Right forelimb (tissue), 1 donor: ENCODE results near the gene C4B.
A peak's percentile ranks its signal among the peaks of the same experiment; 100 is the strongest.
"Not testable (repeated sequence)": the region's sequence is repeated elsewhere in the genome, so short reads cannot be mapped to it uniquely, and the experiment has no call there.

Experiments
- DNase-seq: peaks from one replicate; pipeline ENCODE4 v3.0.0-alpha.2; 2018

The C4B gene

DNA sequence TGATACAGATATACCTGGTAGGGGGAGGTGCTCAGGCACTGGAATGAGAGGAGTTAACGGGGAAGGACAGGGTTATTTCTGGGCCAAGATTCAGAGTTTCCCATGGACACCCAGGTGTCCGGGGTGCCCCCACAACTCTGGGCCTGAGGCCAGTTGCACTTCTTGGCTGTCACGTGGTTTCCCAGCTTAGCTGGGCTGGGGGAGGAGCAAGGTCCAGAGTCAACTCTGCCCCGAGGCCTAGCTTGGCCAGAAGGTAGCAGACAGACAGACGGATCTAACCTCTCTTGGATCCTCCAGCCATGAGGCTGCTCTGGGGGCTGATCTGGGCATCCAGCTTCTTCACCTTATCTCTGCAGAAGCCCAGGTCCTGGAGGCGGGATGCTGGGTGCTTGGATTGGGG lies at the start of gene C4B:
TSS of gene C4B (plus strand) at position 249 of the 400 bp plus-strand sequence. CDS start at position 300, 51 bp downstream.
- DNase-seq: not testable (repeated sequence)

GRCh38 chr6:31965700-31966099 lies 48.9 kb upstream of the C4B start:
- DNase-seq: no peak

DNA sequence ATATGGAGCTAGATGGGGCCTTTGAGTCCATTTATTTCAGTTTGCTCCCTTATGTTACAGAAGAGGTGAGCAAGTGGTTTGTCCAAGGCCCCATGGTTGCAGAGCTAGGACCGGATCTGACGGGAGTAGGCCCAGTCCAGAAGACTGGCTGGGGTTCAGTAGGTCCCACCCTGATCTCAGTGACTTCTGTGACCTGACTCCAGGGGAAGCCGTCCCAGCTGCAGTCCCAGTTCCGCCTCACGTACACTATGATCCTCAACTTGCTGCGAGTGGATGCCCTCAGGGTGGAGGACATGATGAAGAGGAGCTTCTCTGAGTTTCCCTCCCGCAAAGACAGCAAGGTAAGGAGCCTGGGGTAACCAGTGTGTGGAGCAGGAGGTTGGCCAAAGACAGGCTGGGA lies 48.1 kb upstream of the C4B start:
- DNase-seq: no peak

GRCh38 chr6:31966997-31967925 lies 47.3 kb upstream of the C4B start:
- no peak for DNase-seq

GRCh38 chr6:31967926-31968320 lies 46.7 kb upstream of the C4B start:
- no peak for DNase-seq

DNA sequence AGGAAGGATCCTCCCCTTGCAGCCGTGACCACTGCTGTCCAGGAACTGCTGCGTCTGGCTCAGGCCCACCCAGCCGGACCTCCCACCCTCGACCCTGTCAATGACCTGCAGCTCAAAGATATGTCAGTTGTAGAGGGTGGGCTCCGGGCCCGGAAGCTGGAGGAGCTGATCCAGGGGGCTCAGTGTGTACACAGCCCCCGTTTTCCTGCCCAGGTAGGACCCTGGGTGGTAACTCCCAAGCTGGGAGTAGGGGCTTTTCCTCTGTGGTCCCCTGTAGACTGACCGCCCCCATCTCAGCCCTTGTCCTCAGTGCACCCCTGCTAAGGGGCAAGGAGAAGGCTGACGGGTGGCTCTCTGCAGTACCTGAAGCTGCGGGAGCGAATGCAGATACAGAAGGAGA lies 46.3 kb upstream of the C4B start:
- no peak for DNase-seq

DNA sequence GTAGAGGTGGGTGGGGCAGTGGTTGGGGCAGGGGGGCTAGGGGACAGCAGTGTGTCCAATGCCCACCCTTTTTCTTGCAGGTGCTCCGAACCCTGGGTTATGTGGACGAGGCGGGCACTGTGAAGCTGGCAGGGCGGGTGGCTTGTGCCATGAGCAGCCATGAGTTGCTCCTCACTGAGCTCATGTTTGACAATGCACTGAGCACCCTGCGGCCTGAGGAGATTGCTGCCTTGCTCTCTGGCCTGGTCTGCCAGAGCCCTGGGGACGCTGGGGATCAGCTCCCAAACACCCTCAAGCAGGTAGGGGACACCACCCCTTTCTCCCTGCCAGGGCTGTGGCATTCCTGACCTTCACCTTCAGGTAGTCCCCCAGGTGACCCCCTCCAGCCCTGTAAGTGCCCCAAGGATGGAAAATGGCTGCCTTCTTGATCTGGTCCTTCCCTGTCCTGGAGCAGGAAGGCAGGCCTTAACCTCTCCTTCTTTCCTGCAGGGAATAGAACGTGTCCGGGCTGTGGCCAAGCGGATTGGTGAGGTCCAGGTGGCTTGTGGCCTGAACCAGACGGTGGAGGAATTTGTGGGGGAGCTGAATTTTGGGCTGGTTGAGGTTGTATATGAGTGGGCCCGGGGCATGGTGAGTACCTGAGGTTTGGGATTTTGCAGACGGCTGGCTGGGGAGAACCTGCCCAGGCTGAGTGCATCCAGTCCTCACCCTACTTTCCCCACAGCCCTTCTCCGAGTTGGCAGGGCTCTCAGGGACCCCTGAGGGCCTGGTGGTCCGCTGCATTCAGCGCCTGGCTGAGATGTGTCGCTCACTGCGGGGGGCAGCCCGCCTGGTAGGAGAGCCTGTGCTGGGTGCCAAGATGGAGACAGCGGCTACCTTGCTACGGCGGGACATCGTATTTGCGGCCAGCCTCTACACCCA lies 45.5 kb upstream of the C4B start:
- no peak for DNase-seq

- DNase-seq: no peak
These were observed 44.6 kb upstream of the C4B start for GRCh38 chr6:31969712-31970603.

GRCh38 chr6:31970604-31971271 lies 43.9 kb upstream of the C4B start:
- no peak for DNase-seq

DNA sequence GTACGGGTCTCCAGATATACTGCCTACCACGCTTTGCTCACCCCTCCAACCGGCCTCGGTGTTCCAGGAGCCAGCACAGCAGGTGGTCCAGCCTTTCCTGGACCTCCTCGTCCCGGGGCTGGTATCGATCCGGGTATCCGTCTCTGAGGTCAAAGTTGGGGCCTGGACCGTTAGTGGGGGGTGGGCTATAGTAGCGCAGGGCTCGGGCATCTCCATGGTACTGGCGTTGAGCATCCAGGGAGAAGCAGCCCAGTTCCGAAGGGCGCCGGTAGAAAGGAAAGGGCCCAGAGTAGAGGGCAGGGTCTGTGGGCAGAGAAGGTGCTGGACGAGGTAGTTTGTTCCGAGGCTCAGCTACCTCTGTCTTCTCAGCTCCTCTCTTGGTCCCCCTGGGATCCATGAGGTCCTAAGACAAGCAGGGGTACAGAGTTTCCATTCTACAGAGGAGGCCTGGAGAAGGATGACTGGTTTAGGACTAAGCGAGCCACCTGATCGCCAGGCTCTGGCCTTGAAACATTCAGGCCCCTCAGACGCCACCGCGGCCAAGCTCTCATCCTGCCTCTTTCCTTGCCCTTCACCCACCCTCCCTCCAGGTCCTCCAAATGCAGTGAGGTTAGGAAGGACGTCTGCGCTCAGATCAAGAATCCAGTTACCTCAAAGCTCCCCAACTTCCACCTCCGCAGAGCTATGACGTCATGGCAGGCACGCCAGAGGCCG lies 43.2 kb upstream of the C4B start:
- DNase-seq: no peak

DNA sequence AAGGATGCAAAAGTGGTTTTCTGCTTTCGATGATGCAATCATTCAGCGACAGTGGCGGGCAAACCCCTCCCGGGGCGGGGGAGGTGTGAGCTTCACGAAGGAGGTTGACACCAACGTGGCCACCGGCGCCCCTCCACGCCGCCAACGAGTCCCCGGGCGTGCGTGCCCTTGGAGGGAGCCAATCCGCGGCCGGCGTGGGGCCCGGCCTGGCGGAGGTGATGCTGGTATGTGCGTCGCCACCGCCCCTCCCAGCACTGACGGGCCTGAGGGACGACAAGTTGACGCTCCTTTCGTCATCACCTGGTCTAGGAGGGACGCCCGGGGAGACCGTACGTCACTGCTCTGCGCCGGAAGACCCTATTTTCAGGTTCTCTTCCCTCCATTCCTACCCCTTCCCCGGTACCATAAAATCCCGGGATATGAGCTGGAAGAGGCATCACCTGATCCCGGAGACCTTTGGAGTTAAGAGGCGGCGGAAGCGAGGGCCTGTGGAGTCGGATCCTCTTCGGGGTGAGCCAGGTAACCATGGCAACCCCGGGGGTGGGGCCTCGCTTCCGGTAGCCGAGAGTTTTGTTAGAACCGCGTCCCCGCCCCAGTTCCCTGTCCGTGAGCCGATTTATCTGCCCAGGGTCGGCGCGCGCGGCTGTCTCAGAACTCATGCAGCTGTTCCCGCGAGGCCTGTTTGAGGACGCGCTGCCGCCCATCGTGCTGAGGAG lies 42.4 kb upstream of the C4B start, which contains the start of gene DXO:
TSS of gene DXO (minus strand) at position 146 of the 716 bp plus-strand sequence. CDS start 463 bp downstream, outside the sequence.
- DNase-seq: peak; percentile 99

DNA sequence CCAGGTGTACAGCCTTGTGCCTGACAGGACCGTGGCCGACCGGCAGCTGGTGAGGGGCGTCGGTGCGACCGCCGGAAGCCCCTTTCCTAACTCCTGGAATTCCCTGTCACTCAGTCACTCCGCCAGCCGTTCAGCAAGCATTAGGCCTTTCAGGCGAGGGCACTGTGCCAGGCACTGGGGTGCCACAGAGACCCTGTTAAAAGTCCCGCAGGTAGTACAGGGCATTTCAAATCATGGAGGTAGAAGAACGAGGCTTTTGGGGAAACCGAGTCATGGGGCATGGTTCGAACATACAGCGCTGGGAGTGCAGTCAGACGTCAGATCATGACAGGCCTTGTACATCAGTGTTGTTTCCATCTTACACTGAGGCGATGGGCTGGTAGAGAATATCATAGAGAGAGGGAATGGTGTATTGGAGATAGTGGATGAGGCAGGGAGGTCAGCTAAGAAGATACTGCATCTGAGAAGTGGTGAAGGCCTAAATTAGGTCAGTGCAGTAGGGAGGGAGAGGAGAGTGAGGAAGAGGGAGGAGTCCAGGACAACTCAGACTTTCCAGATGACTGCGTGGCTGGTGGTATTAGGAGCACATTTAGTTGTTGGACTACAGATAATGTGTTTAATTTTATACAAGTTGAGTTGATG lies 41.8 kb upstream of the C4B start:
- DNase-seq: no peak

- not testable (repeated sequence) for DNase-seq
These were observed 38.5 kb upstream of the C4B start for GRCh38 chr6:31976065-31976464.

DNA sequence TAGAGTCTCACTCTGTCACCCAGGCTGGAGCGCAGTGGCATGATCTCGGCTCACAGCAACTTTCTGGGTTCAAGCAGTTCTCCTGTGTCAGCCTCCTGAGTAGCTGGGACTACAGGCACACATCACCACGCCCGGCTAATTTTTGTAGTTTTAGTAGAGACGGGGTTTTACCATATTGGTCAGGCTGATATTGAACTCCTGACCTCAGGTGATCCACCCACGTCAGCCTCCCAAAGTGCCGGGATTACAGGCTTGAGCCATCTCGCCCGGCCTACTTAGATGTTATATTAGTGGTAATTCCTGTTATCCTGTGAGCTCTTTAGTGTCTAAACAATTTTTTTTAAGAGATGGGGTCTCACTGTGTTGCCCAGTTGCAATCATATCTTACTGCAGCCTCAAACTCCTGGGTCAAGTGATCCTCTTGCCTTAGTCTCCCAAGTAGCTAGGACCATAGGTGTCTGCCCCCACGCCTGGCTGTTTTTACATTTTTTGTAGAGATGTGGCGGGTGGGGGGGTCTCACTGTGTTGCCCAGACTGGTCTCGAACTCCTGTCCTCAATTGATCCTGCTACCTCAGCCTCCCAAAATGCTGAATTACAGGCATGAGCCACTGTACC lies 36.7 kb upstream of the C4B start:
- DNase-seq: no peak

GRCh38 chr6:31978831-31979230 lies 35.8 kb upstream of the C4B start:
- no peak for DNase-seq

DNA sequence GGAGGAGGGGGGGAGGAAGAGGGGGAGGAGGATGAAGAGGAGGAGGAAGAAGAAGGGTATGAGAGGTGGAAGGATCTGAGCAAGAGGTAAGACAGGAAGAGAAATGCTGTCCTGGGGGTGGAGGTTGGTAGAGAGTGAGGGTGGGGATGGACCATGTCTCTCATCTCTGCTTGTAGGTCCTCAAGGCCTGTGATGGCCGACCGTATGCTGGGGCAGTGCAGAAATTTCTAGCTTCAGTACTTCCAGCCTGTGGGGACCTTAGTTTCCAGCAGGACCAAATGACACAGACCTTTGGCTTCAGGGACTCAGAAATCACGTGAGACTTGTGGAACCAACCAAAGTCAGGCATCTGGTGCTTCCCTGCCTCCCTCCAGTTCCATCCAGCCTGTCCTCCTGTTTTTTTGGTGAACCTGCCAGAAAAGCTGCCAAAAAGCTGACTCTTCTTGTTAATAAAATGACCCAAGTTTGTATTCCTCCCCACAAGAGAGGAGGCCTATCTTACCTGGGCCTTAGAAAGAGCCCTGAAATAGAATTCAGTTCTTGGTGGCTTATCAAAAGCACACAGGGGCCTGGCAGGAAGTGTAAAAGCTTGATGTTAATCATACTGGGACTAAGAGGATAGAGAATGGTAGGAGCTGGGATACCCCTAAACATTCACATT lies 35.2 kb upstream of the C4B start:
- no peak for DNase-seq

GRCh38 chr6:31980195-31980876 lies 34.3 kb upstream of the C4B start:
- DNase-seq: not testable (repeated sequence)

- not testable (repeated sequence) for DNase-seq
These were observed 33.6 kb upstream of the C4B start for GRCh38 chr6:31980998-31981397.
